ENCODE data around the gene ENGASE.
"Not testable (repeated sequence)": the region's sequence is repeated elsewhere in the genome, so short reads cannot be mapped to it uniquely, and the experiment has no call there.

ENGASE gene

GRCh38 chr17:79074649-79075445 lies at the start of gene ENGASE:
Gene ENGASE, plus strand, starts transcription at chr17:79074824. Its CDS starts 121 bp downstream, at chr17:79074945.
- DNase-seq (ENCODE audit: low spot score), result peak; percentile 92

- no peak for DNase-seq (ENCODE audit: low spot score)
These were observed 49.5 kb upstream of the ENGASE start for GRCh38 chr17:79024901-79025737.

DNA sequence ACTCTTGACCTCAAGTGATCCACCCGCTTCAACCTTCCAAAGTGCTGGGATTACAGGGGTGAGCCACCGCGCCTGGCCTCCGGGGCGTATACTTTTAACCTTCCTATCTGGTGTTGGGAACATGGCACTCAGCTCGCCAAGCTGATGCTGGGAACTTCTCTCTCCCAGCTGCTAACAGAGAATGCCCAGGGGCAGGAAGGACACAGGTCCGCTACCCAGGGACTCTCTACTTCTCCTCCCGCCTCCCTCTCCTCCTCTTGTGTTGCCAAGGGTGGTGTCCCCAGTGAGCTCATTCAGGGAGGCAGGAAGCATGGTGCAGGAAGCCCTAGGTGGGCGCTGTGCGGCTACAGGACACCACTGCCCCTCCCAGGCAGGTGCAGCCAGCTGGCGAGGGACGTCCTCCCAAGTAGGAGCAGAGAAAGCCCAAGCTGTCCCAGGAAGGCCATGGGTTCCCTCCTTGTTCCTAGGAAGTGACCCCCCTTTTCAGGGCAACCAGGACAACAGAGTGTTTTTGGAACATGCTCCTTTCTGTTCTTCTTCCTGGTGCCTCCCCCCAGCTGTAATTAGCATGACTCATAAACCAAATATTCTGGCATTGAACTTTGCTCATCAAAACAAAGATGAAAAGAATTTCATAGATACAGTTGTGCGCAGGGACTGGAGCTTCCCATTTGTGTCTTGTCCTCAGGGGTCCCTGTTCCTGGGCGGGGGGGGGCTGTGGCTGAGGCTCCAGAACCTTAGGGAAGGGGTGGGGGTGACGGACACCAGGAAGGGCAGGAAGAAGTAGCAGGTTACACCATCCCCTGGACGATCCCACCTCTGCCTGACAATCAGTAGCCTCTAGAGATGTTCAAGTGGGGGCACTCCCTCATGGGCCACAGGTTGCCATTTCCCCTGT lies 48.0 kb upstream of the ENGASE start:
- no peak for DNase-seq (ENCODE audit: low spot score)

DNA sequence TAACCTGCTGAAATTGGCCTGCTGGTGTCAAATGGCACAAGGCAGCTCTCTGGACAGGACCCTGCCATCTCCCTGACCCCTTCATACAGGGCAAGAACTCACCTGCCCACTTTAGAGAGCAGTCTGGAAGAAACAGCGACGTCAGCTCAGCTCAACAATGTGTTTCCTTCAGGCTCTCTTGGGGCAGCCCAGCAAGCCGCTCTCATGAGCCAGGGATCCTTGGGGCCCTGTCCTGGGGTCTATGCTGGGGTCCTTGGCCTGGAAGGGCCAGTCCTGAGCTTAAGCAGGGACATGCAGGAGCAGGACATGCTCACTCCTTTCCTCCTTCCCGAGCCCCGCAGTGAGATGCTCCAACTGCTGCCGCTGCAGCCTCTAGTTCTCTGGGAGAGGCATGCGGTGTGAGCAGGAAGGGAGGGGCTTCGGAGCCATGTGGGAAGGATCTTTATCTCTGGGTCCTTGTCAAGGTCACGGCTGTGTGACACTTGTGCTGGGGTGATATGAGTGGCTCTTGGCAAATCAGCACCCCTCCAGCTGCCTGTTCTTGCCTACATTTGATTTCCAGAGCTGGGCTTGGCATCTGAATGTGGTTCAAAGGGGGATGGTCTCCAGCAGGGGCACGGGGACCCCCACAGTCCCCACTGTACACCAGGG lies 47.2 kb upstream of the ENGASE start:
- no peak for DNase-seq (ENCODE audit: low spot score)

- DNase-seq (ENCODE audit: low spot score), result no peak
These were observed 46.6 kb upstream of the ENGASE start for GRCh38 chr17:79027925-79028491.

- no peak for DNase-seq (ENCODE audit: low spot score)
These were observed 45.9 kb upstream of the ENGASE start for GRCh38 chr17:79028496-79029326.

DNA sequence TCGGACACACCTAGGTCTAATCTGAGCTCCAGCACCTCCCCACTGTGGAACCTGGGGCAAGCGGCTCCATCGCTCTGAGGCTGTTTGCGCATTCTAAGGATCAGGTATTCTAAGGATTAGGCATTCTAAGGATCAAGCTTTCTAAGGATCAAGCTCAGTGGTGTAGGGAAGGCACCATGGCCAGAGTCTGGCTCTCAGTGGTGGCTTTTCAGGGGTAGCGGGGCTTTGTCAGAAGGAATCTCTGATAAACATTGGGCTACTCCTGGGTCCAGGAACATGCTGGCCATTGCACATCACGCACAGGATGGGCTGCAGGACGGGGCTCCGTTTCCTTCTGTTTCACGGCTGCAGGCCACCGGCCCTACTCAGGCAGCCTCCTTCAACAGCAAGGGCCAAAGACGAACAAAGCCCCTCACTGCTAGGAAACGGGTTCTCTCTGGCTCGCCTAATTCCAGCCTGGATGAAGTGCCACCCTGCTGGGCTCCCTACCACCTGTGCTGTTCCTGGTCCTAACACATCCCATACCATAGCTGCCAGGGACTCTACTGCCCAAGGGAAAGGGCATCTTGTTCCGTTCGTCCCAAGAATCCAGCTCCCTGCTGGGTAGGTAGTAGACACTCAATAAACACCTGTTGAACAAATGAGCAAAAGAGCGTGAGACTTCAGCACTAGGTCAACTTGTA lies 45.2 kb upstream of the ENGASE start:
- no peak for DNase-seq (ENCODE audit: low spot score)

GRCh38 chr17:79030636-79031035 lies 44.0 kb upstream of the ENGASE start:
- not testable (repeated sequence) for DNase-seq (ENCODE audit: low spot score)

DNA sequence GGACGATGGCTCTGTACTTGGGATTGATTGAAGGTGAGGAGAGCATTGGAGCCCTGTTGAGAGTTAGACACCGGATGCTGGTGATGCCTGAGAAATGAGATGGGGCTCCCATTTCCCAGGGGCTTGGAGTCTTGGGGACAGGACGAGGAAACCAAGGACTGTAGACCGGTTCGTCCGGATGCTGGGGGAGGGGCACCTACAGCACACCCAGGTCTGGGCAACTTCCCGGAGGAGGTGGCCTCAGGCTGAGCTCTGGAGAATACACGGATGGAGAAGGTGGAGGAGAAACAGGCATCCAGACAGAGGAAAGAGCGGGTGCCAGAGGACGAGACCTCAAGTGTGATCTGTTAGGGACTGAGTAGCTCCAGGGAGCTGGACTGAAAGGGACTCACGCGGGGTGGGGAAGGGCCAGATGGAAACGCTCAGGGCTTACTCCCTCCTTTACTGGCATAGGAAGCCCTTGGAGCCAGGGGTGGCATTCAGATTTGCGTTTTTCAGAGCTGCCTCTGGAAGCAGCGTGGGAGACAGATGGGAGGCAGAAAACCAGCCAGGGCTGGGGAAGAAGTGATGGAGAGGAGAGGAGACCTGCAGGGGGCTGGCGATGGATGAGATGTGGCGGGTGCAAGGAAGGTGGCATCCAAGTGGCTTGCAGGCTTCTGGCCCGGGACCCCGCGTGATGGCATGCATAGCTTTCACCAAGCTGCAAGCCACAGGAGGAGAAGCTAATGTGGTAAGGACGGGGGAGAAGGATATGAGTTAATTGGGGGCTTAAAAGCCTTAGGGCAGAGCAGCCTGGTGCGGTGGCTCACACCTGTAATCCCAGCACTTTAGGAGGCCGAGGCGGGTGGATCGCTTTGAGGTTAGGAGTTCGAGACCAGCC lies 42.4 kb upstream of the ENGASE start:
- DNase-seq (ENCODE audit: low spot score), result no peak

DNA sequence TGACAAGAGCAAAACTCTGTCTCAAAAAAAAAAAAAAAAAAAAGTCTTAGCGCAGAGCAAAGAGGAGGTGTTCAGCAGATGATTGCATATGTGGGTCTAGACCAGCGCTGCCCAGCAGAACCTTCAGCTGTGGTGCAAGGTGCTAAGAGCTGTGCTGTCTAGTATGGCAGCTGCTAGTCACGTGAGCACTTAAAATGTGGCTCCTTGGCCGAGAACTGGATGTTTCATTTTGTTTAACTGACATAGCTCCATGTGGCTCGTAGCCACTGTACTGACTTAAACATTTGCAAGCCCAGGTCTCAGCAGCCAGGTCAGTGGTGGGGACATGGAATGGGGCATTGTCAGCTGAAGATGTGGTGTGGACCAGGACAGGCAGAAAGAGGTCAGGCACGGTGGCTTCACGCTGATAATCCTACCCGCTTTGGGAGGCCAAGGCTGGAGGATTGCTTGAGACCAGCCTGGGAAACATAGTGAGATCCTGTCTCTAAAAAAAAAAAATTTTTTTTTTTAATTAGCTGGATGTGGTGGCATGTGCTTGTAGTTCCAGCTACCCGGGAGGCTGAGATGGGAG lies 41.5 kb upstream of the ENGASE start:
- DNase-seq (ENCODE audit: low spot score), result no peak

GRCh38 chr17:79033741-79034501 lies 40.7 kb upstream of the ENGASE start:
- DNase-seq (ENCODE audit: low spot score), result no peak

DNA sequence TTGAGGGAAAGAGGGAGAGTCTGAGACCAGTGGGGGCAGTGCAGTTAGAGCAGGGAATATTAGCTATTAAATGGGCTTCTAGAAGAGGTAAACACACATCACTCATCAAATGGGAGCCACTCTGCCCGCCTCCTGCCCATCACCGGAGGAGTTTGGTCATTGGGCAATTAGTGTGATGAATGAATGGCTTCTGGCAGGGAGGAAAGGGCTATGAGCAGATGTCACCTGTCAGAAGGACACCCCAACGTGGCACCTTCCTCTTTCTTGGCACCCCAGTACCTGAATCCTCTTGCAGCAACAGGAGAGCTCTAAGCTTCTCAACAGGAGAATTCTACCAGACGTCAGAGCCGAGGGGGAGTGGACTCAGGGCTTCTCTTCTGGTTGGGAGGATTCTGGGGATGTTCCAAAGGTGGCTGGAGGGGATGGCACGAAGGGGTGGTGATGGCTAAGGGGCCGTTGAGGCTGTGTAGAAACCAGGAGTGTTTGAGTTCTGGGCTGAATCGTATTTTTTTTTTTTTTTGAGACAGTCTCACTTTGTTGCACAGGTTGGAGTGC lies 39.6 kb upstream of the ENGASE start:
- no peak for DNase-seq (ENCODE audit: low spot score)

DNA sequence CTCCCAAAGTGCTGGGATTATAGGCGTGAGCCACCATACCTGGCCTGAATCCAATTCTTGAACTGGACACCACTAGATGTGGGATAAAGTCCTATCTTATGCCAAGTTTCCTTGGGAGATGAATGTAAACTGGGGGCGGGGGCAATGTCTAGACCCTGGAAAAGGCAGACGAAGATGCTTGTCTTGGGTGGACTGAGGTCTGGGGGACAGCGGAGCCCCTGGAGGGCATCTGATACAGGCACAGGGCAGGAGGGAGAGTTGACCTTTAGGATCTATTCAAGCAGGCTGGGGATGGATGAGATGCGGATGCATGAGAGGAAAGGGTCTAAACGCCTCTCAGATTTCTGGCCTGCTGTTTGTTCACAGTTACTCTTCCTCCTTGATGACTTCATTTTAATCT lies 38.9 kb upstream of the ENGASE start:
- no peak for DNase-seq (ENCODE audit: low spot score)

DNA sequence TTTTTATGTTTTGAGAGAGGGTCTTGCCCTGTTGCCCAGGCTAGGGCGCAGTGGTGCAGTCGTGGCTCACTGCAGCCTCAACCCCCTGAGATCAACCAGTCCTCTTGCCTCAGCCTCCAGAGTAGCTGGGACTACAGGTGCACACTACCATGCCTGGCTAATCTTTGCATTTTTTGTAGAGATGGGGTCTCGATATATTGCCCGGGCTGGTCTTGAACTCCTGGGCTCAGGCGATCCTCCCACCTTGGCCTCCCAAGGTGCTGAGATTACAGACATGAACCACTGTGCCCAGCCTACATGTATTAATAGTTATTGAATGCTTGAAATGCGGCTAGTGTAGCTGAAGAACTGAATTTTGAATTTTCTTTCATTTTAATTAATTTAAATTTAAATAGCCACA lies 38.4 kb upstream of the ENGASE start:
- DNase-seq (ENCODE audit: low spot score), result no peak

DNA sequence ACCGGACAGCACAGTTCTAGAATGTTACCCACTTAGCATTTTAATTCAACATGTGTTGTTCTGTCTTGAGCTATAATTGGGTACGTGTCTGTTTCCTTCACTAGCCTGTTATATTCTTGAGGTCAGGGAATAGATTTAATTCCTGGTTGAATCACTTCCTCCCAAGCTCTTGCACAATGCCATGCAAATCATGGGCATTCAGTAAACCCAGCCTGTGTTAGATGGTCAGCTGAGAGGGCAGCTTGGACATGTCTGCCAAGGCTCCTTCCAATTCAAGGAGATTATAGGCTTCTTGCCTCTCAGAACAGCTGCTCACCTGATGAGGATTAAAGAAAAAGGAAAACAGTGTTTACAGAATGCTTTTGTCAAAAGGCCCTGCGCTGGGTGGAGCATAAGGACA lies 38.0 kb upstream of the ENGASE start:
- no peak for DNase-seq (ENCODE audit: low spot score)

DNA sequence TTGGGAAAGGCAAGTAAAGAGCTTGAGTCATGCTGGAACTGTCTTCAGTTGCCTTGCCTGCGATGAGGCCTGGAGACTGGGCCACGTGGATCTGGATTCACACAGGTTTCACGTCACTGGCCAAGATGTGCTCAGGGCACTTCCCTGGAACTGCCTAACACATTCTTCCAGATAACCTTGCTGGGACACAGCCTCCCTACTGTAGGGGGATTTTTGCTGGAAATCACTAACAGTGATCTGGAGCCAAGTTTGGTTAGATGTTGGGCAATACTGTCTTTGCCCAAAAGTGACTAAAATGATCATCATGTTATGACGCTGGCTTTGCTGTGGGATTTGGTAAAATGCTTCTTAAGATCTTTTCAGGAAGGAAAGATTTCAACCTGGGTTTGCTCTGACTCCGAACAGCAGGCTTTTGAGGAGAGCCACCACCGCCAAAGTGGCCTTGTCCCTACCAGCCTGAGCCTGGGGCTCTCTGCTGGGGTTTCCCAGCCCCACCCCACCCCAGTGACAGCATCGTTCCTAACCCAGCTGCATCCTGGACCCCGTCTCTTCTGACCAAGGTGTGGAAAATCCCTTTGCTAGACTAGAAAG lies 36.0 kb upstream of the ENGASE start:
- DNase-seq (ENCODE audit: low spot score), result no peak

- no peak for DNase-seq (ENCODE audit: low spot score)
These were observed 35.5 kb upstream of the ENGASE start for GRCh38 chr17:79039171-79039570.
